Epithelial cell of esophagus (primary cell): Measurements from ENCODE around the gene PAX2.
A peak's percentile ranks its signal among the peaks of the same experiment; 100 is the strongest.

ENCODE experiments used
- DNase-seq: peaks from one replicate; pipeline ENCODE4 v3.0.0; 2010; ENCODE audit warnings: low read depth
- H3K4me3 ChIP-seq: 2 replicates; pipeline ENCODE4 v1.5.1; 2011; ENCODE audit warnings: mild to moderate bottlenecking, low read length, control low read depth
- CTCF ChIP-seq: IDR thresholded peaks from 2 replicates; pipeline ENCODE4 v1.5.1; 2011; ENCODE audit warnings: low read depth, mild to moderate bottlenecking, low read length, control low read depth, inconsistent platforms; ENCODE audit not compliant: insufficient read depth; ENCODE audit errors: missing control alignments

The PAX2 gene

GRCh38 chr10:100749309-100750217 lies 4.2 kb downstream of the PAX2 start:
- H3K4me3 ChIP-seq, result no peak overlapping the region
- no peak for DNase-seq
- TF ChIP-seq CTCF, result no peak

GRCh38 chr10:100750291-100751210 lies 5.2 kb downstream of the PAX2 start:
- no peak overlapping the region for H3K4me3 ChIP-seq
- no peak for DNase-seq
- TF ChIP-seq CTCF, result no peak

GRCh38 chr10:100751211-100751933 lies 6.0 kb downstream of the PAX2 start:
- no peak for DNase-seq
- no peak for TF ChIP-seq CTCF
- H3K4me3 ChIP-seq, result no peak overlapping the region

- no peak overlapping the region for H3K4me3 ChIP-seq
- no peak for TF ChIP-seq CTCF
- no peak for DNase-seq
Observed at GRCh38 chr10:100755821-100756220, 10.4 kb downstream of the PAX2 start.

- H3K4me3 ChIP-seq, result no peak overlapping the region
- peak; percentile 8 for TF ChIP-seq CTCF
- DNase-seq, result no peak
Observed at GRCh38 chr10:100759331-100759730, 13.9 kb downstream of the PAX2 start.

- no peak for DNase-seq
- TF ChIP-seq CTCF, result no peak
- no peak overlapping the region for H3K4me3 ChIP-seq
Observed at GRCh38 chr10:100760726-100761125, 15.3 kb downstream of the PAX2 start.
